PC-3 (cell line): ENCODE measurements around the gene SCFD1. TPM values are rescaled to one million over a fixed set of nuclear protein-coding genes. Genes with fewer than 3 reads are reported as not detected.

Experiments
- ATAC-seq: fragments of 200-7000 bp; cut with Tn5 transposase; 2 replicates; pipeline ENCODE4 v1.9.1; 2020; ENCODE audit warnings: mild to moderate bottlenecking, moderate library complexity
- Bru-seq: library from RNA; stranded (reverse); fragments of 400-500 nt; gene quantifications from one replicate; lab custom pipeline; 2021; lab: Mats Ljungman, UMichigan
- BruChase-seq, 2 experiments: library from RNA; stranded (reverse); fragments of 400-500 nt; gene quantifications; one replicate each; lab custom pipeline; 2021; lab: Mats Ljungman, UMichigan
- BruUV-seq: library from RNA; stranded (reverse); fragments of 400-500 nt; replicated peaks from 2 replicates; lab custom pipeline; 2021; lab: Mats Ljungman, UMichigan
- CTCF ChIA-PET: fragments of 300-600 bp; sonication (Branson Sonifier 250); formaldehyde crosslinking; loops from one replicate; lab custom pipeline; 2022; ENCODE audit warnings: antibody characterized with exemption; lab: Charles Lee
- POLR2A ChIA-PET: fragments of 300-600 bp; sonication (Branson Sonifier 250); formaldehyde crosslinking; loops from one replicate; lab custom pipeline; 2022; ENCODE audit warnings: antibody characterized with exemption; ENCODE audit not compliant: unreplicated experiment; lab: Charles Lee
- DNase-seq: peaks from one replicate; pipeline ENCODE4 v3.0.0-alpha.2; 2015
- H2AFZ ChIP-seq: fragments of 300-600 bp; sonication (generic); 2 replicates; pipeline ENCODE4 v1.6.0; 2016; ENCODE audit warnings: antibody characterized with exemption, low read length
- H3F3A ChIP-seq: fragments of 300-600 bp; sonication (generic); one replicate; pipeline ENCODE4 v1.6.0; 2017; ENCODE audit warnings: antibody characterized with exemption, low read length, control low read depth, mild to moderate bottlenecking; ENCODE audit not compliant: unreplicated experiment
- H3K27ac ChIP-seq: fragments of 300-600 bp; sonication (generic); 2 replicates; pipeline ENCODE4 v1.5.1; 2016; ENCODE audit warnings: mild to moderate bottlenecking, low read length
- H3K27me3 ChIP-seq: fragments of 300-600 bp; sonication (generic); 2 replicates; pipeline ENCODE4 v1.6.1; 2016; ENCODE audit warnings: low read length, mixed read lengths
- H3K36me3 ChIP-seq: fragments of 300-600 bp; sonication (generic); 2 replicates; pipeline ENCODE4 v1.6.1; 2016; ENCODE audit warnings: low read depth, mixed run types, low read length, mixed read lengths
- H3K4me1 ChIP-seq: fragments of 300-600 bp; sonication (generic); 2 replicates; pipeline ENCODE4 v1.5.1; 2016; ENCODE audit warnings: low read length; ENCODE audit not compliant: insufficient read depth
- H3K4me2 ChIP-seq: fragments of 300-600 bp; sonication (generic); 2 replicates; pipeline ENCODE4 v1.6.0; 2016; ENCODE audit warnings: low read length
- H3K4me3 ChIP-seq: fragments of 300-600 bp; sonication (generic); 2 replicates; pipeline ENCODE4 v1.5.1; 2016; ENCODE audit warnings: mild to moderate bottlenecking, low read length, mixed read lengths
- H3K79me2 ChIP-seq: fragments of 300-600 bp; sonication (generic); 2 replicates; pipeline ENCODE4 v1.6.1; 2017; ENCODE audit warnings: low read length, mixed read lengths
- H3K9ac ChIP-seq: fragments of 300-600 bp; sonication (generic); 2 replicates; pipeline ENCODE4 v1.6.0; 2016; ENCODE audit warnings: mild to moderate bottlenecking, low read length
- H3K9me2 ChIP-seq: fragments of 300-600 bp; sonication (generic); replicated peaks from 2 replicates; pipeline ENCODE4 v1.6.1; 2016; ENCODE audit warnings: mixed run types, low read length, mixed read lengths
- H3K9me3 ChIP-seq: fragments of 300-600 bp; sonication (generic); 2 replicates; pipeline ENCODE4 v1.6.1; 2016; ENCODE audit warnings: low read length, mixed read lengths
- H4K20me1 ChIP-seq: fragments of 300-600 bp; sonication (generic); 2 replicates; pipeline ENCODE4 v1.6.1; 2016; ENCODE audit warnings: low read length, mixed read lengths
- CTCF ChIP-seq: fragments of 300-600 bp; sonication (generic); conservative IDR thresholded peaks from 2 replicates; pipeline ENCODE4 v1.5.1; 2017; ENCODE audit warnings: antibody characterized with exemption, low read depth, mild to moderate bottlenecking, low read length
- EZH2 ChIP-seq: fragments of 300-600 bp; sonication (generic); IDR thresholded peaks from one replicate; pipeline ENCODE4 v1.6.1; 2017; ENCODE audit warnings: antibody characterized with exemption, mild to moderate bottlenecking, low read length; ENCODE audit not compliant: unreplicated experiment
- EZH2phosphoT487 ChIP-seq: fragments of 300-600 bp; sonication (generic); IDR thresholded peaks from 2 replicates; pipeline ENCODE4 v1.6.1; 2018; ENCODE audit warnings: mild to moderate bottlenecking, antibody characterized with exemption, low read length, borderline replicate concordance
- intact Hi-C: fragments of 100-400 bp; cut with micrococcal nuclease; formaldehyde crosslinking; loops from 2 replicates; pipeline ENCODE4 v1.9.0; 2023
- long read RNA-seq: library from polyadenylated mRNA; unstranded; transcript quantifications from one replicate; pipeline ENCODE4 v2.0.0, GENCODE V29; 2021; ENCODE audit not compliant: unreplicated experiment
- total RNA-seq: library from RNA; depleted of rRNA; stranded (reverse); fragments of >200 nt; gene quantifications from 2 replicates; pipeline ENCODE4 v1.2.3, GENCODE V29; 2014; rRNA removed

The SCFD1 gene
- total RNA-seq (53.0 and 72.3 TPM in 2 replicates), Bru-seq, nascent RNA (percentile 94 among the genes with signal in this experiment), BruChase-seq, experiment 1, labeled RNA remaining after a 6-hour chase (percentile 83 among the genes with signal in this experiment), BruChase-seq, experiment 2, labeled RNA remaining after a 2-hour chase (percentile 90 among the genes with signal in this experiment)
- long read RNA-seq, transcript SCFD1-207 (24 exons, 2,058 nt): minor isoform, 15 of 111 reads
- long read RNA-seq, transcript SCFD1-203 (25 exons, 2,359 nt): major isoform, 53 of 111 reads
- long read RNA-seq, partial matches to known transcripts: 13 of 111 reads
- long read RNA-seq, other reads (novel, unspliced or antisense): 27 of 111 reads

DNA sequence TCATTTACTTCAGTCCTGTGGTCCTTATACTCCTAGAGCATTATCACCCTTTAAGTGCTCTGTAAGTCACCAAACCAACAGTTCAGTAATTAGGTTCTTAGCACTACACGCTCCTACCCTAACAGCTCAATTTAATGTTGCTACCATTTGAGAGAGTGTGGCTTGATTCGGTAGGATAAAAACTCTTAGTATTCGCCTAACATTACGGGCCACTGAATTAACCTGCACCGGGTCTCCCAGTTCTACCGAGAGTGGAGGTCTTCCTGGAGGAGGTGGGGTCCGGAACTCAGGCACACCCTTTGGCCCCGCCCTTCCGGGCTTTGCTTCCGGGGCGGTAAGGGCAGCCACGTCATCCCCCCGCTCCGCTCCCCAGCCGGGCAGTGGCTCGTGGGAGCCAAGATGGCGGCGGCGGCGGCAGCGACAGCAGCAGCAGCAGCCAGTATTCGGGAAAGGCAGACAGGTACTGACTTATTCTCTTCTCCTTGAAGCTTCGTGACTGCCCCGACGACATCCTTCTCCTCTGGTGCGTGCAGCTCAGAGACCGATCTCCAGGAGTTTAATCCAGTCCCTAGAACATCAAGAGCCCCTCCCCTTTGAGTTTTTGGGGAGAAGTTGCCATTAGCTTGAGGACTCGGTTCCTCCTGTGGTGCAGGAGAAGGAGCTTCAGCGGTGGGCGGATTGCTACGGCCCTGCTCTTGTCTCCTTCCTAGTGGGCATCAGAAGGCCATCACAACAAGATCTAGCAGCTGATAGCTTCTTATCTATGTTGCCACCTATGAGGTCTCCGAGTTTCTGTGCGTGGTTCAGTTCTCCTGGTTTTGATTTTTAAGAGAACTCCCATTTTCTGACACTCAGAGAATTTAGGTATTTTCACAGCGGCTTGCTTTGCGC is at the start of gene SCFD1:
TSS of gene SCFD1 (plus strand) at position 380 of the 891 bp plus-strand sequence. CDS start at position 400, 20 bp downstream.
- Histone ChIP-seq H3K36me3 (peaks cover 7% of the 10 kb centered on the region; the same call in 1 of the 2 replicates), H3K4me1 (peaks cover 32% of the 10 kb centered on the region), H3F3A (peaks cover 3% of the 10 kb centered on the region), H3K9me2 (no peaks in the 10 kb centered on the region), H3K79me2 (peaks cover 50% of the 10 kb centered on the region), H4K20me1 (0 out of 2 replicates have a peak, but pooled peaks cover 11% of the 10 kb centered on the region), H3K4me3 (peak within 1 kb of the TSS; percentile 81), H3K9ac (peak within 1 kb of the TSS; percentile 89), H2AFZ (peak within 1 kb of the TSS; percentile 91), H3K9me3 (no peaks in the 10 kb centered on the region), H3K27ac (peak within 1 kb of the TSS; percentile 75), H3K27me3 (no peaks in the 10 kb centered on the region), H3K4me2 (peak within 1 kb of the TSS; percentile 92)
- intact Hi-C loops: loop anchor here (2.0 kb wide), 1 partner anchor 61 kb away; no protein-coding TSS in a partner anchor
- CTCF ChIA-PET: interaction anchor here (0.8 kb wide), 1 partner anchor 18 kb away, joined by 3 read pairs; no protein-coding TSS in a partner anchor
- BruUV-seq: TSS peak; percentile 45
- peak; percentile 90 for ATAC-seq
- DNase-seq: peak; percentile 93
- TF ChIP-seq EZH2phosphoT487 (no peak), EZH2 (no peak), CTCF (no peak)
- POLR2A ChIA-PET: interaction anchor here (0.6 to 0.9 kb wide), 2 partner anchors 72 to 259 kb away, joined by 5 to 6 read pairs; no protein-coding TSS in a partner anchor

GRCh38 chr14:30572771-30573170 is 49.3 kb upstream of the SCFD1 start:
- ChIA-PET POLR2A (no interaction called here), CTCF (no interaction called here)
- intact Hi-C loops: no loop called here
- Histone ChIP-seq H3K4me1 (peaks cover 7% of the 10 kb centered on the region; the same call in 1 of the 2 replicates), H3F3A (no peaks in the 10 kb centered on the region), H3K4me2 (no peak overlapping the region), H3K27ac (no peak overlapping the region), H3K9me3 (no peaks in the 10 kb centered on the region), H3K9ac (no peak overlapping the region), H3K9me2 (no peaks in the 10 kb centered on the region), H3K36me3 (0 out of 2 replicates have a peak, but pooled peaks cover 3% of the 10 kb centered on the region), H3K79me2 (peaks cover 100% of the 10 kb centered on the region), H3K27me3 (no peaks in the 10 kb centered on the region), H4K20me1 (peaks cover 67% of the 10 kb centered on the region), H2AFZ (no peak overlapping the region), H3K4me3 (no peak overlapping the region)
- no TSS peak for BruUV-seq
- no peak for TF ChIP-seq CTCF
- TF ChIP-seq EZH2: no peak
- TF ChIP-seq EZH2phosphoT487: no peak
- ATAC-seq: no peak
- no peak for DNase-seq
